GM18526 (cell line): Measurements from ENCODE around the gene CCDC107.

Experiments used
- POLR2A ChIP-seq: IDR thresholded peaks from 3 replicates; pipeline ENCODE4 v1.6.1; 2011; ENCODE audit not compliant: insufficient read length; ENCODE audit errors: extremely low read depth

The CCDC107 gene

GRCh38 chr9:35686222-35687203 is 28.4 kb downstream of the CCDC107 start:
- TF ChIP-seq POLR2A = no peak

- no peak for TF ChIP-seq POLR2A
Measured at GRCh38 chr9:35687306-35687705, 29.2 kb downstream of the CCDC107 start.

- TF ChIP-seq POLR2A = no peak
Measured at GRCh38 chr9:35687972-35688557, 30.0 kb downstream of the CCDC107 start.

- no peak for TF ChIP-seq POLR2A
Measured at GRCh38 chr9:35688558-35689541, 30.8 kb downstream of the CCDC107 start.

GRCh38 chr9:35689542-35690293 is 31.6 kb downstream of the CCDC107 start, which contains the start of gene TPM2:
Gene TPM2, minus strand, starts transcription at chr9:35689925. Its CDS starts 108 bp downstream, at chr9:35689817.
- TF ChIP-seq POLR2A = no peak

GRCh38 chr9:35690294-35690613 is 32.2 kb downstream of the CCDC107 start:
- no peak for TF ChIP-seq POLR2A

- no peak for TF ChIP-seq POLR2A
Measured at GRCh38 chr9:35690614-35691333, 32.7 kb downstream of the CCDC107 start.

GRCh38 chr9:35691334-35691650 is 33.2 kb downstream of the CCDC107 start:
- no peak for TF ChIP-seq POLR2A

- TF ChIP-seq POLR2A = no peak
Measured at GRCh38 chr9:35691757-35692301, 33.7 kb downstream of the CCDC107 start.

GRCh38 chr9:35695943-35696401 is 37.9 kb downstream of the CCDC107 start:
- no peak for TF ChIP-seq POLR2A

GRCh38 chr9:35696520-35697215 is 38.6 kb downstream of the CCDC107 start:
- TF ChIP-seq POLR2A = no peak

GRCh38 chr9:35697486-35697885 is 39.4 kb downstream of the CCDC107 start:
- TF ChIP-seq POLR2A = no peak

GRCh38 chr9:35698231-35698630 is 40.1 kb downstream of the CCDC107 start:
- TF ChIP-seq POLR2A = no peak
